Occipital lobe (tissue), 2 donors: ENCODE results near the gene TMEM270. TPM values are rescaled to one million over a fixed set of nuclear protein-coding genes. Genes with fewer than 3 reads are reported as not detected.
"Not testable (repeated sequence)": the region's sequence is repeated elsewhere in the genome, so short reads cannot be mapped to it uniquely, and the experiment has no call there.

Experiments used
- DNase-seq: peaks from one replicate; lab custom pipeline; 2025; lab: John Stamatoyannopoulos, UW
- total RNA-seq: library from RNA; depleted of rRNA; stranded (reverse); fragments of >200 nt; gene quantifications from one replicate; pipeline ENCODE4 v1.2.3, GENCODE V29; 2014

TMEM270 gene
- total RNA-seq, 1 donor from 2014 or later: not detected

- no peak for DNase-seq
These were observed 2.2 kb upstream of the TMEM270 start for GRCh38 chr7:73858807-73859206.

GRCh38 chr7:73861305-73861704 is 346 bp downstream of the TMEM270 start:
- DNase-seq: no peak

GRCh38 chr7:73864981-73865711 is 4.2 kb downstream of the TMEM270 start:
- DNase-seq: no peak

GRCh38 chr7:73865738-73866445 is 4.9 kb downstream of the TMEM270 start:
- DNase-seq: no peak

- DNase-seq: no peak
These were observed 5.4 kb downstream of the TMEM270 start for GRCh38 chr7:73866446-73866767.

GRCh38 chr7:73869011-73869798 is 8.2 kb downstream of the TMEM270 start:
- no peak for DNase-seq

- DNase-seq: no peak
These were observed 9.1 kb downstream of the TMEM270 start for GRCh38 chr7:73870041-73870492.

- no peak for DNase-seq
These were observed 10.4 kb downstream of the TMEM270 start for GRCh38 chr7:73871163-73872011.

GRCh38 chr7:73872056-73872908 is 11.3 kb downstream of the TMEM270 start:
- no peak for DNase-seq

- DNase-seq: no peak
These were observed 15.4 kb downstream of the TMEM270 start for GRCh38 chr7:73876361-73876760.

GRCh38 chr7:73876973-73877372 is 16.0 kb downstream of the TMEM270 start:
- no peak for DNase-seq

- DNase-seq: no peak
These were observed 19.2 kb downstream of the TMEM270 start for GRCh38 chr7:73879977-73880681.

GRCh38 chr7:73880755-73881328 is 19.9 kb downstream of the TMEM270 start:
- DNase-seq: no peak

- no peak for DNase-seq
These were observed 20.5 kb downstream of the TMEM270 start for GRCh38 chr7:73881352-73882046.

- no peak for DNase-seq
These were observed 21.1 kb downstream of the TMEM270 start for GRCh38 chr7:73882047-73882402.

GRCh38 chr7:73884867-73885422 is 24.0 kb downstream of the TMEM270 start:
- not testable (repeated sequence) for DNase-seq

- DNase-seq: no peak
These were observed 24.5 kb downstream of the TMEM270 start for GRCh38 chr7:73885433-73885974.
